ENCODE data around the gene CGB5.

DNA sequence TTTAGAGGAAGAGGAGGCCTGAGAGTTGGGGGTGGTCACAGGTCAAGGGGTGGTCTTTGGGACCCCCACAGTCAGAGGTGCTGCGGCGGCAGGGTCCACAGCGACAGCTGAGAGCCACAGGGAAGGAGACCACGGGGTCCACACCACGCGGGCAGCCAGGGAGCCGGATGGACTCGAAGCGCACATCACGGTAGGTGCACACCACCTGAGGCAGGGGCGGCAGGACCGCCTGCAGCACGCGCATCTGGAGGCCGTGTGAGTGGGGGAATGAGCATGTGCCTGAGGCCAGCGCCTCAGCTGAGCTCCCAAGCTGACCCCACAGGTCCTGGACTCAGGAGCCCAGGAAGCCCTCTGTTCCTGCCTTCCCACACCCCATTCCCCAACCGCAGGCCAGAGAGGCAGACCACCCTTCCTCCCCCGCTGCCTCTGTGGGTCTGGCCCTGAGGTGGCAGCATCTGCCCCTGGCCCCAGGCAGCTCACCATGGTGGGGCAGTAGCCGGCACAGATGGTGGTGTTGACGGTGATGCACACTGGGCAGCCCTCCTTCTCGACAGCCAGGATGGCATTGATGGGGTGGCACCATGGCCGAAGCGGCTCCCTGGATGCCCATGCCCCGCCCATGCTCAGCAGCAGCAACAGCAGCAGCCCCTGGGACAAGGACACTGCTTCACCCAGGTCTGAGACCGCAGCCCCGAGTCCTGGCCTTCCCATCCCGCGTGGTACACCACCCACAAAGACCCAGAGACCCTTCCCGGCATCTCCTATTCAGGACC, 27.4 kb upstream of the CGB5 start:
- TF ChIP-seq EZH2 (IDR thresholded peaks at IDR 0.05; ENCODE audit: borderline replicate concordance, low read depth, low read length, severe bottlenecking) (no peak), CTCF (IDR thresholded peaks at IDR 0.05; ENCODE audit: extremely low read depth in 1 of 2, insufficient read depth in 1 of 2, low read depth in 1 of 2, low read length in 2 of 2) (no peak), FOS (IDR thresholded peaks at IDR 0.05; ENCODE audit: borderline replicate concordance, insufficient read depth, low read length) (no peak), POLR2A (IDR thresholded peaks at IDR 0.05; ENCODE audit: low read depth, low read length) (no peak), MYC (IDR thresholded peaks at IDR 0.05; ENCODE audit: low read depth, low read length) (no peak), JUN (IDR thresholded peaks at IDR 0.05; ENCODE audit: borderline replicate concordance, insufficient read depth, insufficient read length, low read depth) (no peak), POLR2AphosphoS5 (IDR thresholded peaks at IDR 0.05; ENCODE audit: insufficient read depth, low read depth, low read length) (no peak), GATA2 (IDR thresholded peaks at IDR 0.05; ENCODE audit: insufficient read depth, insufficient read length, low read depth, low read length) (no peak)
- TF ChIP-seq, protein P1, sequence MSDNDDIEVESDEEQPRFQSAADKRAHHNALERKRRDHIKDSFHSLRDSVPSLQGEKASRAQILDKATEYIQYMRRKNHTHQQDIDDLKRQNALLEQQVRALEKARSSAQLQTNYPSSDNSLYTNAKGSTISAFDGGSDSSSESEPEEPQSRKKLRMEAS (IDR thresholded peaks at IDR 0.05; ENCODE audit: insufficient read depth, insufficient read length): no peak
